IPS-18a (cell line): Measurements from ENCODE around the gene ARPC1B.
"Not testable (repeated sequence)": the region's sequence is repeated elsewhere in the genome, so short reads cannot be mapped to it uniquely, and the experiment has no call there.

Experiments used
- H3K27ac ChIP-seq: one replicate; pipeline ENCODE4 v1.5.1; 2013; ENCODE audit warnings: low read length
- H3K27me3 ChIP-seq: one replicate; pipeline ENCODE4 v1.6.1; 2013; ENCODE audit warnings: mild to moderate bottlenecking, low read length; ENCODE audit not compliant: control insufficient read depth, insufficient read depth
- H3K36me3 ChIP-seq: one replicate; pipeline ENCODE4 v1.6.1; 2013; ENCODE audit warnings: low read depth, low read length; ENCODE audit not compliant: control insufficient read depth
- H3K4me1 ChIP-seq: one replicate; pipeline ENCODE4 v1.6.1; 2013; ENCODE audit warnings: low read depth, low read length; ENCODE audit not compliant: control insufficient read depth
- H3K4me3 ChIP-seq: one replicate; pipeline ENCODE4 v1.5.1; 2013; ENCODE audit warnings: low read length
- H3K9ac ChIP-seq: one replicate; pipeline ENCODE4 v1.6.1; 2013; ENCODE audit warnings: mild to moderate bottlenecking, low read length, moderate library complexity
- H3K9me3 ChIP-seq: one replicate; pipeline ENCODE4 v1.6.1; 2013; ENCODE audit warnings: low read depth, low read length; ENCODE audit not compliant: control insufficient read depth

ARPC1B gene

GRCh38 chr7:99383791-99384370 lies 9.4 kb downstream of the ARPC1B start:
- Histone ChIP-seq H3K4me3 (no peak overlapping the region), H3K9me3 (no peaks in the 10 kb centered on the region), H3K9ac (no peak overlapping the region), H3K27me3 (no peaks in the 10 kb centered on the region), H3K4me1 (no peaks in the 10 kb centered on the region), H3K27ac (no peak overlapping the region), H3K36me3 (peaks cover 7% of the 10 kb centered on the region)

DNA sequence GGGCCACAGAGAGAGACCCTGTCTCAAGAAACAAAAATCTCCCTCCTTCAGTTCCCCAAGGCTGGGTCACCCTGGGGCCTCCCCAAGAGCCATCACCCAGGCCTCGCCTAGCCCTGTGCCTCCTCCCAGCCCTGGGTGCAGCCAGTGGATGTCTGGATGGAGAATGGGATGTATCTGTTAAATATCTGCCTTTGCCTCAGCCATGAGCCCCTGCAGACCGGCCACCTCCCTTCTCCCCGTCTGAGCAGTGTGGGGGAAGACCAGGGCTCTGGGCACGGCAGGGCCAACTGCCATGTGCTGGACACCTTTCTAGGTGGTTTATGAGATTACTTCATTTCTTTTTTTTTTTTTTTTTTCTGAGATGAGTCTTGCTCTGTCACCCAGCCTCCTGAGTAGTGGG lies 10.0 kb downstream of the ARPC1B start:
- Histone ChIP-seq H3K36me3 (peaks cover 9% of the 10 kb centered on the region), H3K27me3 (no peaks in the 10 kb centered on the region), H3K9ac (no peak overlapping the region), H3K4me1 (no peaks in the 10 kb centered on the region), H3K27ac (no peak overlapping the region), H3K4me3 (no peak overlapping the region), H3K9me3 (no peaks in the 10 kb centered on the region)

- H3K9ac ChIP-seq, result no peak overlapping the region
- H3K27ac ChIP-seq, result no peak overlapping the region
- no peaks in the 10 kb centered on the region for H3K27me3 ChIP-seq
- H3K4me1 ChIP-seq, result no peaks in the 10 kb centered on the region
- no peaks in the 10 kb centered on the region for H3K9me3 ChIP-seq
- peaks cover 12% of the 10 kb centered on the region for H3K36me3 ChIP-seq
- no peak overlapping the region for H3K4me3 ChIP-seq
These were observed 11.0 kb downstream of the ARPC1B start for GRCh38 chr7:99385564-99385963.

DNA sequence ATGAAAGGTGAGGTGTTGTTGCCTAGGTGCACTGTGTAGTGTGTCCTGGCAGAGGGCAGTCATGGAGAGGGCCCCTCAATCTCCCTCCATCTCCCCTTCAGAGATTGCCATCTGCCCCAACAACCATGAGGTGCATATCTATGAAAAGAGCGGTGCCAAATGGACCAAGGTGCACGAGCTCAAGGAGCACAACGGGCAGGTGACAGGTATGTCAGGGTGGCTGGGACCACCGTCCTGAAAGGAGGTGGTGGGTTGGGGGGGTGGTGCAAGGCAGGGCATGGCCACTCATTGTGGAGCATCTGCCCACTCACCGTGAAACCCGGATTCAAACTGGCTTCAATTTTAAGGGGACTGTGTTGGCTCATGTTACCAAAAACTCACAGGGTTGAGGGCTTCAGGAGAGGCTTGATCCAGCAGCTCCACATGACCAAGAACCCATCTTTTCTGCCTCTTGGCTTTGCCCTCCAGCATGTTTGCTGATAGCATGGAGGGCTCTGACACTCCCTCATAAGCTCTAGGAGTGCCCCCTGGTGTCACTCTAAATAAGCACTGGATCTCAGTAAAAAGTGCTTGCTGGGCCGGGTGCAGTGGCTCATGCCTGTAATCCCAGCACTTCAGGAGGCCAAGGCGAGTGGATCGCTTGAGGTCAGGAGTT lies 12.2 kb downstream of the ARPC1B start:
- no peaks in the 10 kb centered on the region for H3K27me3 ChIP-seq
- peaks cover 12% of the 10 kb centered on the region for H3K36me3 ChIP-seq
- no peaks in the 10 kb centered on the region for H3K9me3 ChIP-seq
- H3K4me1 ChIP-seq, result no peaks in the 10 kb centered on the region
- H3K27ac ChIP-seq, result no peak overlapping the region
- no peak overlapping the region for H3K9ac ChIP-seq
- no peak overlapping the region for H3K4me3 ChIP-seq

GRCh38 chr7:99387239-99387635 lies 12.7 kb downstream of the ARPC1B start:
- not testable (repeated sequence) for H3K27me3 ChIP-seq, H3K27ac ChIP-seq, H3K4me3 ChIP-seq, H3K4me1 ChIP-seq, H3K9ac ChIP-seq, H3K9me3 ChIP-seq
- peaks cover 12% of the 10 kb centered on the region for H3K36me3 ChIP-seq

GRCh38 chr7:99387912-99388311 lies 13.4 kb downstream of the ARPC1B start:
- Histone ChIP-seq H3K9ac (no peak overlapping the region), H3K27me3 (no peaks in the 10 kb centered on the region), H3K36me3 (peaks cover 12% of the 10 kb centered on the region), H3K4me3 (no peak overlapping the region), H3K4me1 (no peaks in the 10 kb centered on the region), H3K9me3 (no peaks in the 10 kb centered on the region), H3K27ac (no peak overlapping the region)

- peaks cover 3% of the 10 kb centered on the region for H3K4me1 ChIP-seq
These were observed 15.2 kb downstream of the ARPC1B start for GRCh38 chr7:99389772-99390171.

DNA sequence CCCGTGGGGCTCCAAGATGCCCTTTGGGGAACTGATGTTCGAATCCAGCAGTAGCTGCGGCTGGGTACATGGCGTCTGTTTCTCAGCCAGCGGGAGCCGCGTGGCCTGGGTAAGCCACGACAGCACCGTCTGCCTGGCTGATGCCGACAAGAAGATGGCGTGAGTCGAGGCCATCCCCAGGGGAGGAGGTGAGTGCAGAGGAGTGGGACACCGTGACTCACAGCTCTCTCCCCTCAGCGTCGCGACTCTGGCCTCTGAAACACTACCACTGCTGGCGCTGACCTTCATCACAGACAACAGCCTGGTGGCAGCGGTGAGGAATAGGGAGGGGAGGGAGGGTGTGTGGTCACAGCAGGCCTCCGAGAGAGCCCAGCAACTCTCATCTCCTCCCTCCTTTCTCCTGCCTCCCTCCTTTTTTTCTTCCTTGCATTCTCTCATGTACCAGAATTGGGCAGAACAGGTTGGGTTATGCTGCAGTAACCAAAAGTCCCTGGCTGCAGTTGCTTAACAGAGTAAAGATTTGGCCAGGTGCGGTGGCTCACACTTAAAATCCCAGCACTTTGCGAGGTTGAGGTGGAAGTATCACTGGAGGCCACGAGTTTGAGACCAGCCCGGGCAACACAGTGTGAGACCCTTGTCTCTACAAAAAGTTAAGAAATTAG lies 16.5 kb downstream of the ARPC1B start:
- Histone ChIP-seq H3K36me3 (peaks cover 26% of the 10 kb centered on the region), H3K27me3 (no peaks in the 10 kb centered on the region), H3K9me3 (no peaks in the 10 kb centered on the region), H3K9ac (no peak overlapping the region), H3K27ac (no peak overlapping the region), H3K4me3 (no peak overlapping the region), H3K4me1 (peaks cover 3% of the 10 kb centered on the region)

More at GRCh38 chr7:99389772-99390171, 15.2 kb downstream of the ARPC1B start:
- Histone ChIP-seq H3K9me3 (no peaks in the 10 kb centered on the region), H3K36me3 (peaks cover 13% of the 10 kb centered on the region), H3K9ac (no peak overlapping the region), H3K27me3 (no peaks in the 10 kb centered on the region), H3K27ac (no peak overlapping the region), H3K4me3 (no peak overlapping the region)

DNA sequence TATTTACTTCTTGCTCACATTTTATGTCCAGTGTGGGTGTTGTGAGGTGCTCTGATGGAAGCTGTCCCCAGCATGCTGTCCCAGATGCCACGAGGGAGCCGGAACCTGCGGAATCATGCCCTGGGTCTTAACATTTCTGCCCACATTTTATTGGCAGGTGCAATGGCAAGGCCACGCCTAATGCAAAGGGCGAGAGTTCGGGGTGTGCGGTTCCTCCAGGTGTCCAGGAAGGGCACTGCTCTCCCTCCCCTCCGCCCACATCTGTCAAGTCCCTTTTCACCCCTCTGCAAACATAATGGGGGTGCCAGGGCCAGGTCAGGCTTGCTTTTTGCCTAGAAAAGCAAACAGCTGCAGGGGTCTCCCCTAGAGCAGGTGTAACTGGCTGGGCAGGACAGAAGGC lies 17.5 kb downstream of the ARPC1B start:
- Histone ChIP-seq H3K9me3 (no peaks in the 10 kb centered on the region), H3K27me3 (no peaks in the 10 kb centered on the region), H3K4me3 (peak overlapping the region; percentile 85), H3K36me3 (peaks cover 32% of the 10 kb centered on the region), H3K9ac (peak overlapping the region; percentile 55), H3K27ac (no peak overlapping the region), H3K4me1 (peaks cover 3% of the 10 kb centered on the region)

GRCh38 chr7:99392659-99393354 lies 18.3 kb downstream of the ARPC1B start:
- H3K4me1 ChIP-seq, result peaks cover 3% of the 10 kb centered on the region
- H3K27me3 ChIP-seq, result no peaks in the 10 kb centered on the region
- H3K4me3 ChIP-seq, result peak overlapping the region; percentile 85
- no peaks in the 10 kb centered on the region for H3K9me3 ChIP-seq
- peaks cover 39% of the 10 kb centered on the region for H3K36me3 ChIP-seq
- H3K9ac ChIP-seq, result peak overlapping the region; percentile 55
- H3K27ac ChIP-seq, result peak overlapping the region; percentile 54

DNA sequence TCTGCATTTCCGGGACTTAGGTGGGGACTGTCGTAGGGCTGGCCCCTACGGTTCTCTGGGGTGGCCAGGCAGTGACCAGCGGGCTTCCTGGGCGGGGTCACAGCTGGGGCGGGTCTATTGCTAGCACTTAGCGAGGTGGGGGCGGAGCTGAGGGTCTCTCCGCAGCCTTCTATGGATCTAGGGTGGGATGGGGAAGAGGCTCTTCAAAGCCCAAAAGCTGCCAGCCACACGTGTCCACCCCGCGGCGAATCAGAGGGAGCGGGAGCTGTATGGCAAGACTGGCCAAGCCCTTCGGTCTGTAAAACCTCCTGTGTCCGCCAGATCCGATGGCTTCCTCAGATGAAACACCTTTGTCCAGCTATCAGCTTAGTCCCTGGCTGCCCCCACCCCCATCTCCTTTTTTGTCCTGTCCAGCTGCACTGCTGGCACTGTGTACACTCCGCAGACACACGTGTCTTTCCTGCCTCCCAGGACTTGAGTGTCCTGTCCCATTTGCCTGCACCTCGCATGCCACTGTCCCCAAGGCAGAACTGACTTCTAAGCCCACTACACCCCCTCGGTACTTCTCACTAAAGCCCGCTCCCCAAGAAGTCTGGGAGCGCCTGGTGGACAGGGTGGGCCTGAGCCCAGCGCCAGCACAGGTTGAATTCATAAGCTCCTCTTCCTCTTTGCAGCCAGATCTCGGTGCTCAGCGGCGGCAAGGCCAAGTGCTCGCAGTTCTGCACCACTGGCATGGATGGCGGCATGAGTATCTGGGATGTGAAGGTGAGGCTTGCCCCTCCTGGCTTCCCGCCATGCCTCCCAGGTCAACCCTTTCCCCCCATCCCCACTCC lies 19.0 kb downstream of the ARPC1B start:
- H3K4me3 ChIP-seq, result peak overlapping the region; percentile 85
- no peaks in the 10 kb centered on the region for H3K27me3 ChIP-seq
- no peaks in the 10 kb centered on the region for H3K9me3 ChIP-seq
- H3K27ac ChIP-seq, result peak overlapping the region; percentile 54
- peak overlapping the region; percentile 55 for H3K9ac ChIP-seq
- peaks cover 37% of the 10 kb centered on the region for H3K36me3 ChIP-seq
- H3K4me1 ChIP-seq, result peaks cover 3% of the 10 kb centered on the region
